Glutamatergic neuron (in vitro differentiated cells): ENCODE results near the gene ALG14. TPM values are rescaled to one million over a fixed set of nuclear protein-coding genes. Genes with fewer than 3 reads are reported as not detected.
"Not testable (repeated sequence)": the region's sequence is repeated elsewhere in the genome, so short reads cannot be mapped to it uniquely, and the experiment has no call there.

Experiments
- DNase-seq: peaks from one replicate; pipeline ENCODE4 v3.0.0; 2022
- H3K27ac Mint-ChIP-seq: one replicate; pipeline ENCODE4 v1.8.0; 2020; ENCODE audit warnings: mild to moderate bottlenecking, mixed read lengths, inconsistent platforms; ENCODE audit not compliant: unreplicated experiment
- H3K27me3 Mint-ChIP-seq: one replicate; pipeline ENCODE4 v1.8.0; 2020; ENCODE audit warnings: mild to moderate bottlenecking, moderate library complexity, mixed read lengths, inconsistent platforms; ENCODE audit not compliant: unreplicated experiment
- H3K36me3 Mint-ChIP-seq: one replicate; pipeline ENCODE4 v1.8.0; 2020; ENCODE audit warnings: mild to moderate bottlenecking, mixed read lengths, inconsistent platforms; ENCODE audit not compliant: unreplicated experiment
- H3K4me1 Mint-ChIP-seq: one replicate; pipeline ENCODE4 v1.8.0; 2020; ENCODE audit warnings: mild to moderate bottlenecking, low read depth, mixed read lengths, inconsistent platforms; ENCODE audit not compliant: unreplicated experiment
- H3K4me3 Mint-ChIP-seq: one replicate; pipeline ENCODE4 v1.8.0; 2020; ENCODE audit warnings: mild to moderate bottlenecking, mixed read lengths, inconsistent platforms; ENCODE audit not compliant: unreplicated experiment
- H3K9me3 Mint-ChIP-seq: one replicate; pipeline ENCODE4 v1.8.0; 2020; ENCODE audit warnings: mild to moderate bottlenecking, moderate library complexity, mixed read lengths, inconsistent platforms; ENCODE audit not compliant: unreplicated experiment
- CTCF ChIP-seq: fragments of 200-600 bp; sonication (generic); IDR thresholded peaks from one replicate; pipeline ENCODE4 v1.5.0; 2021; ENCODE audit not compliant: partially characterized antibody, unreplicated experiment
- total RNA-seq: library from RNA; stranded (reverse); fragmentation: NEBNext Ultra II Directional; extraction: Animal tissue kit (Norgen Biotek cat#: 25700); gene quantifications from one replicate; pipeline ENCODE4 v1.2.1, GENCODE V29; 2021; ENCODE audit not compliant: unreplicated experiment

Gene ALG14
- total RNA-seq, 1 donor from 2014 or later, result 4.7 TPM

DNA sequence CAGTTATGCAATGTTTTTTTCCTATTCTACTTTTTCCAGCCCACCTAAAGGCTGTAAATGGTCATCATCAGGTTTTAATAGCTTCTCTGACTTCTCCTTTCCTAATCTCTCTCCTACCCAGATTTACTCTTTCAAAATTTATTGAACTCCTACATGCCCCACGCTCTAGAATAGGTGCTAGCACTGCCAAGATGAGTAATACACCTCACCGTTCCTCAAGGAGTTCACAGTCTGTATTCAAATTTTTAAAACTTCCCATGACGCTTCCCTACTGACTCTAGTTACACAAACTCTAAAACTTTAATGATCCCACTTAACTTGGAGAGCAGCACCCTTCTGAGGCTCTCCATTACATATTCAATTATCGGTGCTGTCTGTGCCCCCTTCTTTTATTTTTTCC is 51.6 kb downstream of the ALG14 start:
- Mint-ChIP-seq H3K27ac (no peak overlapping the region), H3K36me3 (peaks cover 9% of the 10 kb centered on the region), H3K4me3 (no peak overlapping the region), H3K9me3 (no peaks in the 10 kb centered on the region), H3K27me3 (no peaks in the 10 kb centered on the region), H3K4me1 (peaks cover 15% of the 10 kb centered on the region)
- no peak for DNase-seq
- TF ChIP-seq CTCF, result no peak

DNA sequence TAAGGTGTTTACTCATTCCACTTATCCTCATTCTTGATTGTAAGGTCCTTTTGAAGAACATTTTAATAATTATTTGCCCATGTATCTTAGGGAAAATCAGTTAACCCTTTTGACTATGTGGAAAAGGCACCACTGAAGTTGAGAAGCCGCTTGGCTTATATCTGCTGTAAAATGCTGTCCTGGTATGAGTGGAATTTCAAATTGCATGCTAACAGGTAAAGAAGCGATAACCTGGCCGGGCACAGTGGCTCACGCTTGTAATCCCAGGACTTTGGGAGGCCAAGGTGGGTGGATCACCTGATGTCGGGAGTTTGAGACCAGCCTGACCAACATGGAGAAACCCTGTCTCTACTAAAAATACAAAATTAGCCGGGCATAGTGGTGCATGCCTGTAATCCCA is 53.3 kb downstream of the ALG14 start:
- H3K9me3 Mint-ChIP-seq, H3K4me3 Mint-ChIP-seq, H3K27ac Mint-ChIP-seq, H3K27me3 Mint-ChIP-seq, H3K36me3 Mint-ChIP-seq, DNase-seq: not testable (repeated sequence)
- H3K4me1 Mint-ChIP-seq, result peaks cover 19% of the 10 kb centered on the region

GRCh38 chr1:95018602-95019369 is 54.0 kb downstream of the ALG14 start:
- no peaks in the 10 kb centered on the region for H3K9me3 Mint-ChIP-seq
- no peak for DNase-seq
- H3K4me3 Mint-ChIP-seq, result no peak overlapping the region
- H3K27ac Mint-ChIP-seq, result no peak overlapping the region
- peaks cover 25% of the 10 kb centered on the region for H3K4me1 Mint-ChIP-seq
- no peaks in the 10 kb centered on the region for H3K36me3 Mint-ChIP-seq
- no peaks in the 10 kb centered on the region for H3K27me3 Mint-ChIP-seq
- TF ChIP-seq CTCF, result no peak

GRCh38 chr1:95017775-95018174 is 55.0 kb downstream of the ALG14 start:
- Mint-ChIP-seq H3K9me3 (no peaks in the 10 kb centered on the region), H3K4me3 (no peak overlapping the region), H3K36me3 (no peaks in the 10 kb centered on the region), H3K27ac (no peak overlapping the region), H3K4me1 (peaks cover 25% of the 10 kb centered on the region), H3K27me3 (no peaks in the 10 kb centered on the region)
- TF ChIP-seq CTCF, result no peak
- DNase-seq, result no peak

DNA sequence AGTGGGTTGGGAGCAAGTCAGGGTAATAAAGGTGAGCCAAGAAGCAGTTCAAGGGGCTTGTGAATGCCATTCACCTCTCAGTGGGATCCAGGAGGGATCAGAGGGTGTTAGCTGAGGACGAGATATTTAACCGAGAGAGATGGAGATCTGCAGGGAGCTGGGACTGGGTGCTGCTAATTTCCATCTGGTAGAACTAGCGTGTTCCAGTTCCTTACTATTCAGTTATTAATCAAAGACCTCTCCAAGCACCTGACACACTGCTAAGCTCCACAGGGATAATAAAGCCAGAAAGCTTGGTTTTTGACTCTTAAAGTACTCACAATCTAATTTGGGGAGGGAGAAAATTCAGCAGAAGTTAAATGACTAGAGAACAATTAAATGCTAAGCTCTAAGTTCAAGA is 57.7 kb downstream of the ALG14 start:
- peaks cover 21% of the 10 kb centered on the region for H3K4me1 Mint-ChIP-seq
- no peaks in the 10 kb centered on the region for H3K9me3 Mint-ChIP-seq
- TF ChIP-seq CTCF, result no peak
- no peaks in the 10 kb centered on the region for H3K27me3 Mint-ChIP-seq
- DNase-seq, result no peak
- H3K4me3 Mint-ChIP-seq, result no peak overlapping the region
- H3K36me3 Mint-ChIP-seq, result no peaks in the 10 kb centered on the region
- no peak overlapping the region for H3K27ac Mint-ChIP-seq
